CD14-positive monocyte (primary cell): ENCODE measurements around the gene CPE. TPM values are rescaled to one million over a fixed set of nuclear protein-coding genes. Genes with fewer than 3 reads are reported as not detected.

Experiments
- DNase-seq, 3 donors: peaks; one replicate each; pipeline ENCODE4 v3.0.0-alpha.2; 2011 to 2022
- H2AFZ ChIP-seq: 2 replicates; pipeline ENCODE4 v1.6.0; 2012; ENCODE audit warnings: mild to moderate bottlenecking, low read depth, low read length, inconsistent platforms; ENCODE audit not compliant: insufficient read depth, poor library complexity, severe bottlenecking
- H3K27ac ChIP-seq, 2 donors: 1 replicate in 1 of 2; 2 replicates in 1 of 2; pipeline ENCODE4 v1.5.1; 2012 to 2013; ENCODE audit warnings: low read length in 2 of 2, control low read depth in 1 of 2, inconsistent platforms in 1 of 2, low read depth in 1 of 2, mild to moderate bottlenecking in 1 of 2
- H3K27me3 ChIP-seq, 2 donors: one replicate each; pipeline versions ENCODE4 v1.6.0 to v1.6.1; 2011 to 2013; ENCODE audit warnings: low read length in 2 of 2; ENCODE audit not compliant: control insufficient read depth in 2 of 2, insufficient read depth in 2 of 2
- H3K36me3 ChIP-seq, 2 donors: replicated peaks in 1 of 2; 1 replicate in 1 of 2; 2 replicates in 1 of 2; pipeline versions ENCODE4 v1.5.1 to v1.6.1; 2012 to 2013; ENCODE audit warnings: low read length in 2 of 2, control low read depth in 1 of 2, inconsistent platforms in 1 of 2, mild to moderate bottlenecking in 1 of 2; ENCODE audit not compliant: insufficient read depth in 2 of 2, control insufficient read depth in 1 of 2
- H3K4me1 ChIP-seq, 2 donors: 1 replicate in 1 of 2; 2 replicates in 1 of 2; pipeline versions ENCODE4 v1.5.1 to v1.6.1; 2012 to 2013; ENCODE audit warnings: low read length in 2 of 2, control low read depth in 1 of 2, inconsistent platforms in 1 of 2, mild to moderate bottlenecking in 1 of 2, moderate library complexity in 1 of 2; ENCODE audit not compliant: insufficient read depth in 2 of 2, control insufficient read depth in 1 of 2
- H3K4me2 ChIP-seq: replicated peaks from 2 replicates; pipeline ENCODE3; 2012; ENCODE audit warnings: low read length, moderate library complexity, mild to moderate bottlenecking; ENCODE audit not compliant: poor library complexity, severe bottlenecking; ENCODE audit errors: extremely low read depth
- H3K4me3 ChIP-seq, 3 experiments: fragments of 200-600 bp in 1 of 3; sonication (generic) in 1 of 3; replicated peaks in 1 of 3; 1 replicate in 2 of 3; 2 replicates in 1 of 3; pipeline ENCODE4 v1.5.1; 2011 to 2013; ENCODE audit warnings: low read length in 3 of 3, mild to moderate bottlenecking in 3 of 3, control low read depth in 2 of 3, low read depth in 2 of 3, inconsistent platforms in 1 of 3, moderate library complexity in 1 of 3
- H3K79me2 ChIP-seq: 2 replicates; pipeline ENCODE4 v1.6.0; 2012; ENCODE audit warnings: mild to moderate bottlenecking, control low read depth, inconsistent platforms, low read length, moderate library complexity; ENCODE audit not compliant: insufficient read depth
- H3K9ac ChIP-seq: 2 replicates; pipeline ENCODE4 v1.6.0; 2017; ENCODE audit warnings: low read length, mild to moderate bottlenecking; ENCODE audit not compliant: insufficient read depth, poor library complexity, severe bottlenecking
- H3K9me3 ChIP-seq, 2 donors: replicated peaks in 1 of 2; 1 replicate in 1 of 2; 2 replicates in 1 of 2; pipeline versions ENCODE4 v1.5.1 to v1.6.1; 2012 to 2013; ENCODE audit warnings: low read length in 2 of 2, control low read depth in 1 of 2; ENCODE audit not compliant: control insufficient read depth in 1 of 2, insufficient read depth in 1 of 2
- H4K20me1 ChIP-seq: 2 replicates; pipeline ENCODE4 v1.6.0; 2012; ENCODE audit warnings: mild to moderate bottlenecking, low read length, control low read depth, moderate library complexity; ENCODE audit not compliant: insufficient read depth
- H3K27ac Mint-ChIP-seq, 7 donors: one replicate each; pipeline ENCODE4 v1.8.0; 2020; ENCODE audit warnings: mild to moderate bottlenecking in 7 of 7, mixed read lengths in 7 of 7, moderate library complexity in 6 of 7, inconsistent platforms in 2 of 7
- H3K27me3 Mint-ChIP-seq, 3 donors: one replicate each; pipeline ENCODE4 v1.8.0; 2021 to 2022; ENCODE audit warnings: low read depth in 3 of 3, mild to moderate bottlenecking in 3 of 3, mixed read lengths in 3 of 3, moderate library complexity in 3 of 3, inconsistent platforms in 1 of 3
- H3K36me3 Mint-ChIP-seq, 2 donors: one replicate each; pipeline ENCODE4 v1.8.0; 2020; ENCODE audit warnings: mixed read lengths in 2 of 2, inconsistent platforms in 1 of 2, mild to moderate bottlenecking in 1 of 2
- H3K4me1 Mint-ChIP-seq: one replicate; pipeline ENCODE4 v1.8.0; 2020; ENCODE audit warnings: mild to moderate bottlenecking, mixed read lengths
- H3K4me3 Mint-ChIP-seq, 2 donors: one replicate each; pipeline ENCODE4 v1.8.0; 2020; ENCODE audit warnings: mild to moderate bottlenecking in 2 of 2, mixed read lengths in 2 of 2, moderate library complexity in 1 of 2
- H3K9me3 Mint-ChIP-seq, 7 donors: one replicate each; pipeline ENCODE4 v1.8.0; 2020 to 2022; ENCODE audit warnings: mixed read lengths in 7 of 7, mild to moderate bottlenecking in 6 of 7, moderate library complexity in 6 of 7, inconsistent platforms in 2 of 7
- WGBS: methylation state at CpG from one replicate; pipeline ENCODE4 v1.1.5; 2013; ENCODE audit warnings: missing lambda C conversion rate; ENCODE audit not compliant: insufficient coverage; 5-methylcytosine and 5-hydroxymethylcytosine counted together
- intact Hi-C, 2 donors: fragments of 100-400 bp; cut with micrococcal nuclease; formaldehyde crosslinking; loops; one replicate each; pipeline versions ENCODE4 v1.15.0 to v1.15.1; 2023
- polyA plus RNA-seq, 3 donors: library from polyadenylated mRNA; depleted of rRNA in 1 of 3; unstranded in 2 of 3; stranded (reverse) in 1 of 3; fragments of 300-500 nt in 2 of 3; fragments of >200 nt in 1 of 3; fragmentation: Illumina TruSeq in 2 of 3; gene quantifications; 1 replicate in 2 of 3; 2 replicates in 1 of 3; pipeline ENCODE4 v1.2.3, GENCODE V29; 2012 to 2021
- TF ChIP-seq, protein P1 (sequence below): fragments of 200-600 bp; IDR thresholded peaks from one replicate; pipeline ENCODE4 v1.8.0; 2022; ENCODE audit warnings: antibody characterized with exemption, mild to moderate bottlenecking

The CPE gene
- polyA plus RNA-seq, 3 donors, result 0.09 to 0.13 TPM; not detected in 1

DNA sequence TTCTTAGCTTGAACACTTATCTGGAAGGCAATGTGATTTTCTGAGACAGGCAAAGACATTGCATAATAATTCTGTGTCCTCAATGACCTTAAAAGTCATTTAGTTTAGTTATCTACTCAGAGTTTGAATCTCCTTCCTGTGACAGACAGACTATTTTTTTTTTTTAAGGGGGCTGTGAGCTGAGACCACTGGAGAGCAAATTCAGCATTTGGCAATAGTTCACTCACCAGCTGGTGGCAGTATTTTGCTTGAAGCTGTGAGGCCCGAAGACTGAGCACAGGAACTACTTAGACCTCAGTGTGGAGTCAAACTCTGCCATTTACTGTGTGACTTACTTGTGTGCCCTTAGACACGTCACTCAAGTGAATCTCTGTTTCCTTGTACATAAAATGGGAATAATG is 22.9 kb upstream of the CPE start:
- Histone ChIP-seq H3K27ac (no peak overlapping the region), H3K27me3 (no peaks in the 10 kb centered on the region), H3K4me3 (no peak overlapping the region), H3K79me2 (no peaks in the 10 kb centered on the region), H3K4me2 (no peak overlapping the region), H3K9ac (no peak overlapping the region), H3K9me3 (no peaks in the 10 kb centered on the region), H2AFZ (no peak overlapping the region), H3K4me1 (peaks cover 42 to 58% of the 10 kb centered on the region in 2 donors), H3K36me3 (no peaks in the 10 kb centered on the region), H4K20me1 (no peaks in the 10 kb centered on the region)
- intact Hi-C loops, result no loop called here
- H3K27ac Mint-ChIP-seq, result no peak overlapping the region
- TF ChIP-seq, protein P1, sequence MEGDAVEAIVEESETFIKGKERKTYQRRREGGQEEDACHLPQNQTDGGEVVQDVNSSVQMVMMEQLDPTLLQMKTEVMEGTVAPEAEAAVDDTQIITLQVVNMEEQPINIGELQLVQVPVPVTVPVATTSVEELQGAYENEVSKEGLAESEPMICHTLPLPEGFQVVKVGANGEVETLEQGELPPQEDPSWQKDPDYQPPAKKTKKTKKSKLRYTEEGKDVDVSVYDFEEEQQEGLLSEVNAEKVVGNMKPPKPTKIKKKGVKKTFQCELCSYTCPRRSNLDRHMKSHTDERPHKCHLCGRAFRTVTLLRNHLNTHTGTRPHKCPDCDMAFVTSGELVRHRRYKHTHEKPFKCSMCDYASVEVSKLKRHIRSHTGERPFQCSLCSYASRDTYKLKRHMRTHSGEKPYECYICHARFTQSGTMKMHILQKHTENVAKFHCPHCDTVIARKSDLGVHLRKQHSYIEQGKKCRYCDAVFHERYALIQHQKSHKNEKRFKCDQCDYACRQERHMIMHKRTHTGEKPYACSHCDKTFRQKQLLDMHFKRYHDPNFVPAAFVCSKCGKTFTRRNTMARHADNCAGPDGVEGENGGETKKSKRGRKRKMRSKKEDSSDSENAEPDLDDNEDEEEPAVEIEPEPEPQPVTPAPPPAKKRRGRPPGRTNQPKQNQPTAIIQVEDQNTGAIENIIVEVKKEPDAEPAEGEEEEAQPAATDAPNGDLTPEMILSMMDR, result peak; percentile 43
- DNase-seq, result peak in 2 of 3 donors; percentile 21 to 29
- peaks cover 0 to 1% (median 0%) of the 10 kb centered on the region in 3 donors for H3K27me3 Mint-ChIP-seq
- 0% methylated on average over 1 of the region's 2 CpGs for WGBS
- H3K9me3 Mint-ChIP-seq, result peaks cover 0 to 6% (median under 1%) of the 10 kb centered on the region in 7 donors
- no peaks in the 10 kb centered on the region for H3K36me3 Mint-ChIP-seq
- no peak overlapping the region for H3K4me3 Mint-ChIP-seq
- H3K4me1 Mint-ChIP-seq, result peaks cover 78% of the 10 kb centered on the region

DNA sequence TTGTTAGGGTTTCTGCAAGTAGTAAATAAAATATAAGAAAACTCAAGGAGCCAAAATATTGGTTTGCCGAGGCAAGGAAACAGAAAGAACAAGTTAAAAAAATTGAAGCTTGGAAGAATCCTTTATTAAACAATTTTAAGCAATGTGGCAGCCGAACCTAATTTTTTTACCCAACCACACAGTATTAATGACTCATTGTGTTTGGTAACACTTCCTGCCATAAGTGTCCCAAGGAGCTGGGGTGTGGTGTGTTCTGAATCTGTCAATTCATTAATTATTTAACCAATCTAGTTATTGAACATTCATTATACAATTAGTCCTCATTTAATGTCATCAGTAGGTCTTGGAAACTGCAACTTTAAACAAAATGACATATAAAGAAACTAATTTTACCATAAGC is 19.3 kb upstream of the CPE start:
- Histone ChIP-seq H3K4me1 (peaks cover 32 to 46% of the 10 kb centered on the region in 2 donors), H3K9me3 (no peaks in the 10 kb centered on the region), H2AFZ (no peak overlapping the region), H4K20me1 (no peaks in the 10 kb centered on the region), H3K27me3 (no peaks in the 10 kb centered on the region), H3K9ac (no peak overlapping the region), H3K4me2 (peak overlapping the region; percentile 37), H3K4me3 (peak overlapping the region in 1 of 3 experiments; percentile 8), H3K27ac (no peak overlapping the region), H3K36me3 (no peaks in the 10 kb centered on the region), H3K79me2 (no peaks in the 10 kb centered on the region)
- WGBS, result no CpG with 5 or more reads among the region's 2 CpGs
- Mint-ChIP-seq H3K27ac (peak overlapping the region; percentile 65 to 85 (median 80)), H3K27me3 (peaks cover 0 to 1% (median 0%) of the 10 kb centered on the region in 3 donors), H3K4me1 (peaks cover 58% of the 10 kb centered on the region), H3K4me3 (peak overlapping the region in 1 of 2 donors; percentile 65), H3K36me3 (no peaks in the 10 kb centered on the region), H3K9me3 (no peaks in the 10 kb centered on the region)
- DNase-seq, result peak; percentile 40 to 79 (median 70)
- TF ChIP-seq, protein P1, result no peak
- intact Hi-C loops, result no loop called here
